ENCODE results near the gene RNF213.

The RNF213 gene

GRCh38 chr17:80339731-80340456, 79.2 kb downstream of the RNF213 start:
- 97% methylated on average over 34 of the region's 36 CpGs for WGBS (ENCODE audit: insufficient coverage)
- Histone ChIP-seq H3K9me3 (ENCODE audit: control extremely low read depth in 1 of 5, control insufficient read depth in 4 of 5, insufficient read depth in 2 of 5, low read depth in 1 of 5, low read length in 4 of 5) (no peaks in the 10 kb centered on the region), H3K4me3 (ENCODE audit: control insufficient read depth in 1 of 7, extremely low read depth in 1 of 7, insufficient read depth in 4 of 7, low read depth in 2 of 7, low read length in 6 of 7) (no peak overlapping the region), H3K27me3 (replicated peaks in 2 of 5; ENCODE audit: control insufficient read depth in 4 of 5, insufficient read depth in 5 of 5, low read length in 4 of 5) (no peaks in the 10 kb centered on the region), H3K27ac (ENCODE audit: insufficient read depth in 1 of 2, low read depth in 1 of 2, low read length in 2 of 2, poor library complexity in 1 of 2, severe bottlenecking in 2 of 2) (no peak overlapping the region), H3K36me3 (ENCODE audit: control insufficient read depth in 4 of 4, insufficient read depth in 4 of 4, low read length in 3 of 4) (peaks cover 24 to 81% (median 54%) of the 10 kb centered on the region in 4 experiments), H3K4me1 (ENCODE audit: control extremely low read depth in 1 of 4, control insufficient read depth in 4 of 4, insufficient read depth in 4 of 4, low read length in 3 of 4) (peaks cover 0 to 12% (median 9%) of the 10 kb centered on the region in 4 experiments)
- DNase-seq: no peak
- ChIA-PET POLR2A (no interaction called here), CTCF (no interaction called here)

- DNase-seq: no peak
Observed at GRCh38 chr17:80345321-80345720, 84.7 kb downstream of the RNF213 start.

GRCh38 chr17:80345841-80346497, 85.3 kb downstream of the RNF213 start:
- H3K36me3 ChIP-seq (ENCODE audit: control insufficient read depth in 4 of 4, insufficient read depth in 4 of 4, low read length in 3 of 4): peaks cover 23 to 94% (median 77%) of the 10 kb centered on the region in 4 experiments
- peaks cover 0 to 12% (median 9%) of the 10 kb centered on the region in 4 experiments for H3K4me1 ChIP-seq (ENCODE audit: control extremely low read depth in 1 of 4, control insufficient read depth in 4 of 4, insufficient read depth in 4 of 4, low read length in 3 of 4)
- no peaks in the 10 kb centered on the region for H3K27me3 ChIP-seq (replicated peaks in 2 of 5; ENCODE audit: control insufficient read depth in 4 of 5, insufficient read depth in 5 of 5, low read length in 4 of 5)
- no peak for DNase-seq
- H3K27ac ChIP-seq (ENCODE audit: insufficient read depth in 1 of 2, low read depth in 1 of 2, low read length in 2 of 2, poor library complexity in 1 of 2, severe bottlenecking in 2 of 2): no peak overlapping the region
- H3K4me3 ChIP-seq (ENCODE audit: control insufficient read depth in 1 of 7, extremely low read depth in 1 of 7, insufficient read depth in 4 of 7, low read depth in 2 of 7, low read length in 6 of 7): no peak overlapping the region
- no peaks in the 10 kb centered on the region for H3K9me3 ChIP-seq (ENCODE audit: control extremely low read depth in 1 of 5, control insufficient read depth in 4 of 5, insufficient read depth in 2 of 5, low read depth in 1 of 5, low read length in 4 of 5)
- WGBS (ENCODE audit: insufficient coverage): 97% methylated on average over 27 of the region's 27 CpGs
- CTCF ChIA-PET: no interaction called here
- POLR2A ChIA-PET: no interaction called here

More at GRCh38 chr17:80345321-80345720, 84.7 kb downstream of the RNF213 start:
- Histone ChIP-seq H3K27me3 (replicated peaks in 2 of 5; ENCODE audit: control insufficient read depth in 4 of 5, insufficient read depth in 5 of 5, low read length in 4 of 5) (no peaks in the 10 kb centered on the region), H3K4me3 (ENCODE audit: control insufficient read depth in 1 of 7, extremely low read depth in 1 of 7, insufficient read depth in 4 of 7, low read depth in 2 of 7, low read length in 6 of 7) (no peak overlapping the region), H3K36me3 (ENCODE audit: control insufficient read depth in 4 of 4, insufficient read depth in 4 of 4, low read length in 3 of 4) (peaks cover 22 to 88% (median 74%) of the 10 kb centered on the region in 4 experiments), H3K27ac (ENCODE audit: insufficient read depth in 1 of 2, low read depth in 1 of 2, low read length in 2 of 2, poor library complexity in 1 of 2, severe bottlenecking in 2 of 2) (no peak overlapping the region), H3K9me3 (ENCODE audit: control extremely low read depth in 1 of 5, control insufficient read depth in 4 of 5, insufficient read depth in 2 of 5, low read depth in 1 of 5, low read length in 4 of 5) (no peaks in the 10 kb centered on the region), H3K4me1 (ENCODE audit: control extremely low read depth in 1 of 4, control insufficient read depth in 4 of 4, insufficient read depth in 4 of 4, low read length in 3 of 4) (peaks cover 0 to 12% (median 9%) of the 10 kb centered on the region in 4 experiments)
- POLR2A ChIA-PET: no interaction called here
- 97% methylated on average over 15 of the region's 15 CpGs for whole genome bisulfite sequencing (ENCODE audit: insufficient coverage)
- CTCF ChIA-PET: interaction anchor here (1.6 kb wide), 1 partner anchor 14 kb away, joined by 4 read pairs; no protein-coding TSS in a partner anchor

GRCh38 chr17:80346498-80347275, 86.0 kb downstream of the RNF213 start:
- Histone ChIP-seq H3K27ac (ENCODE audit: insufficient read depth in 1 of 2, low read depth in 1 of 2, low read length in 2 of 2, poor library complexity in 1 of 2, severe bottlenecking in 2 of 2) (no peak overlapping the region), H3K4me1 (ENCODE audit: control extremely low read depth in 1 of 4, control insufficient read depth in 4 of 4, insufficient read depth in 4 of 4, low read length in 3 of 4) (peaks cover 0 to 12% (median 9%) of the 10 kb centered on the region in 4 experiments), H3K9me3 (ENCODE audit: control extremely low read depth in 1 of 5, control insufficient read depth in 4 of 5, insufficient read depth in 2 of 5, low read depth in 1 of 5, low read length in 4 of 5) (no peaks in the 10 kb centered on the region), H3K4me3 (ENCODE audit: control insufficient read depth in 1 of 7, extremely low read depth in 1 of 7, insufficient read depth in 4 of 7, low read depth in 2 of 7, low read length in 6 of 7) (no peak overlapping the region), H3K27me3 (replicated peaks in 2 of 5; ENCODE audit: control insufficient read depth in 4 of 5, insufficient read depth in 5 of 5, low read length in 4 of 5) (no peaks in the 10 kb centered on the region), H3K36me3 (ENCODE audit: control insufficient read depth in 4 of 4, insufficient read depth in 4 of 4, low read length in 3 of 4) (peaks cover 22 to 94% (median 78%) of the 10 kb centered on the region in 4 experiments)
- no peak for DNase-seq
- POLR2A ChIA-PET: no interaction called here
- CTCF ChIA-PET: interaction anchor here (1.0 kb wide), 1 partner anchor 13 kb away, joined by 3 read pairs; no protein-coding TSS in a partner anchor
- 98% methylated on average over 37 of the region's 38 CpGs for WGBS (ENCODE audit: insufficient coverage)

- over 99% methylated on average over 18 of the region's 19 CpGs for WGBS (ENCODE audit: insufficient coverage)
- Histone ChIP-seq H3K27ac (ENCODE audit: insufficient read depth in 1 of 2, low read depth in 1 of 2, low read length in 2 of 2, poor library complexity in 1 of 2, severe bottlenecking in 2 of 2) (no peak overlapping the region), H3K9me3 (ENCODE audit: control extremely low read depth in 1 of 5, control insufficient read depth in 4 of 5, insufficient read depth in 2 of 5, low read depth in 1 of 5, low read length in 4 of 5) (no peaks in the 10 kb centered on the region), H3K27me3 (replicated peaks in 2 of 5; ENCODE audit: control insufficient read depth in 4 of 5, insufficient read depth in 5 of 5, low read length in 4 of 5) (no peaks in the 10 kb centered on the region), H3K36me3 (ENCODE audit: control insufficient read depth in 4 of 4, insufficient read depth in 4 of 4, low read length in 3 of 4) (peaks cover 23 to 96% (median 81%) of the 10 kb centered on the region in 4 experiments), H3K4me3 (ENCODE audit: control insufficient read depth in 1 of 7, extremely low read depth in 1 of 7, insufficient read depth in 4 of 7, low read depth in 2 of 7, low read length in 6 of 7) (no peak overlapping the region), H3K4me1 (ENCODE audit: control extremely low read depth in 1 of 4, control insufficient read depth in 4 of 4, insufficient read depth in 4 of 4, low read length in 3 of 4) (peaks cover 0 to 12% (median 9%) of the 10 kb centered on the region in 4 experiments)
- ChIA-PET CTCF (interaction anchor here (1.0 kb wide), 1 partner anchor 14 kb away, joined by 3 read pairs; no protein-coding TSS in a partner anchor), POLR2A (no interaction called here)
- no peak for DNase-seq
Observed at GRCh38 chr17:80347536-80347935, 86.9 kb downstream of the RNF213 start.

GRCh38 chr17:80347948-80348351, 87.3 kb downstream of the RNF213 start:
- WGBS (ENCODE audit: insufficient coverage): 98% methylated on average over 24 of the region's 24 CpGs
- no peaks in the 10 kb centered on the region for H3K27me3 ChIP-seq (replicated peaks in 2 of 5; ENCODE audit: control insufficient read depth in 4 of 5, insufficient read depth in 5 of 5, low read length in 4 of 5)
- no peaks in the 10 kb centered on the region for H3K9me3 ChIP-seq (ENCODE audit: control extremely low read depth in 1 of 5, control insufficient read depth in 4 of 5, insufficient read depth in 2 of 5, low read depth in 1 of 5, low read length in 4 of 5)
- no peak overlapping the region for H3K27ac ChIP-seq (ENCODE audit: insufficient read depth in 1 of 2, low read depth in 1 of 2, low read length in 2 of 2, poor library complexity in 1 of 2, severe bottlenecking in 2 of 2)
- H3K4me1 ChIP-seq (ENCODE audit: control extremely low read depth in 1 of 4, control insufficient read depth in 4 of 4, insufficient read depth in 4 of 4, low read length in 3 of 4): peaks cover 0 to 12% (median 9%) of the 10 kb centered on the region in 4 experiments
- H3K36me3 ChIP-seq (ENCODE audit: control insufficient read depth in 4 of 4, insufficient read depth in 4 of 4, low read length in 3 of 4): peaks cover 26 to 99% (median 84%) of the 10 kb centered on the region in 4 experiments
- H3K4me3 ChIP-seq (ENCODE audit: control insufficient read depth in 1 of 7, extremely low read depth in 1 of 7, insufficient read depth in 4 of 7, low read depth in 2 of 7, low read length in 6 of 7): no peak overlapping the region
- CTCF ChIA-PET: no interaction called here
- POLR2A ChIA-PET: no interaction called here
- no peak for DNase-seq
